Right ventricle myocardium inferior (tissue), 1 donor: Measurements from ENCODE around the gene MT1B. TPM values are rescaled to one million over a fixed set of nuclear protein-coding genes. Genes with fewer than 3 reads are reported as not detected.
A peak's percentile ranks its signal among the peaks of the same experiment; 100 is the strongest.
"Not testable (repeated sequence)": the region's sequence is repeated elsewhere in the genome, so short reads cannot be mapped to it uniquely, and the experiment has no call there.

Source experiments
- ATAC-seq: fragments of 200-7000 bp; cut with Tn5 transposase; one replicate; pipeline ENCODE4 v1.9.1; 2020; ENCODE audit warnings: mild to moderate bottlenecking, moderate library complexity
- DNase-seq: peaks from one replicate; pipeline ENCODE4 v3.0.0; 2021; ENCODE audit errors: missing footprints
- intact Hi-C: fragments of 100-400 bp; cut with DNase I; formaldehyde crosslinking; loops from one replicate; pipeline ENCODE4 v1.11.0; 2022
- total RNA-seq: library from RNA; stranded (reverse); fragmentation: NEBNext Ultra II Directional; extraction: Animal tissue kit (Norgen Biotek cat#: 25700); gene quantifications from one replicate; pipeline ENCODE4 v1.2.1, GENCODE V29; 2021
- donor health status: DM: no; HTN: yes; CAD: no; lungs with severe emphysema.

Gene MT1B
- total RNA-seq, 1 donor from 2014 or later = not detected

DNA sequence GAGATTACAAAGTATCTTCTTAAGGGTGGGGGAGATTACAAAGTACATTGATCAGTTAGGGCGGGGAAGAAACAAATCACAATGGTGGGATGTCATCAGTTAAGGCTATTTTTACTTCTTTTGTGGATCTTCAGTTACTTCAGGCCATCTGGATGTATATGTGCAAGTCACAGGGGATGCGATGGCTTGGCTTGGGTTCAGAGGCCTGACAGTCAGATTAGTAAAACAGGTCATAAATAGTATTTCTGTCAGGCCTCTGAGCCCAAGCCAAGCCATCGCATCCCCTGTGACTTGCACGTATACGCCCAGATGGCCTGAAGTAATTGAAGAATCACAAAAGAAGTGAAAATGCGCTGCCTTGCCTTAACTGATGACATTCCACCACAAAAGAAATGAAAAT, 22.9 kb downstream of the MT1B start:
- ATAC-seq, intact Hi-C loops, DNase-seq: not testable (repeated sequence)

DNA sequence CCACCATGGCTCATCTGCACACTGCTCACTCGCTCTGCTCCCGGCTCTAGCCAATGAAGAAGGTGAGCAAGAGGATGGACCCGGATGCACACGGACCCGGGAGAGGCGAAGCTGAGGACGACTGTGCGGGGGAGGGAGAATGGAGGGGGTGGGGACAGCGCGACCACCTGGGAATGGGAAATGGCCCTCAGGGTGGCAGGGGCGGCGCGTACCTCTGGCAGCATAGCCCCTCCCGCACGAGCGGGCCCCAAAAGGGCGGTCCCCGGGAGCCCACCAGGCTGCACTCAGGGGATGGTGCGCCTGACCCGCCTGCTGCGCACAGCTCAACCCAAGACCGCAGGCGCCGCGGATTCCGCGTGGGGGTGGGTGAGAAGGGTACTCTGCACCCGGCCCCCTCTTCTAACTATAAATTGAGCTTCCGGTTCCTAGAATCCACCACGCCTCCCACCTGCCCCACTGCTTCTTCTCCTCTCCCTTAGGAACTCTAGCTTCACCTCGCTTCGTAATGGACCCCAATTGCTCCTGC, 24.1 kb downstream of the MT1B start:
- DNase-seq = no peak
- ATAC-seq = no peak
- intact Hi-C loops = no loop called here

GRCh38 chr16:56677474-56677873, 25.8 kb downstream of the MT1B start:
- DNase-seq = no peak
- ATAC-seq = no peak
- intact Hi-C loops = no loop called here

DNA sequence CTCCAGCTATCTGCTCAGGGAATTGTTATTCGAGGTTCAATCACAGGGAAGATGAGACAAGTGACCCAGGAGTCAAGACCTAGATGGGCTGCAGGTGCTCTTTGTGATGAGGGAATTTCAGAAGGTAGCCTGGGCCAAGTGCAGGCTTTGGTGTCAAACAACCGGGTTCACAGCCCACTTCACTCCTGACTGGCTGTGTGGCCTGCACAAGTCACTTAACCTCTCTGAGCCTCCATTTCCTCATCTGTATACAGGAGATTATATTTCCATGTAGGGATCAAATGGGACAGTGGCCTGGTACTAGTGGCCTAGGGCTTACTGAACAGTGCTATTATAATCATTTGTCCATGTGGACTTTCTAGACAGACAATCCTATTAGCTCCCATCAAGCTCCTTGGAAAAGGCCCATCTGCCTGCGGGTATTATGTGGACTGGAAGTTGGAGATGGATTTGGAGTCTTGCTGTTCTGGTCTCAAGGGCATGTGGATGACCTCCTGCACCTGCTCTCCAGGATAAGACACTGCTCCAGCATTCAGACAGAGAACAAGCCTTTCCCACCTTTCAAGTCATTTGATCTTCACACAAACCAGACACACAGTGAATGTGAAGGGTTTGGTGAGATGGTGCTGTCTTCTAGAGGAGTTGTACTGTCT, 27.5 kb downstream of the MT1B start:
- ATAC-seq = no peak
- intact Hi-C loops = no loop called here
- no peak for DNase-seq

DNA sequence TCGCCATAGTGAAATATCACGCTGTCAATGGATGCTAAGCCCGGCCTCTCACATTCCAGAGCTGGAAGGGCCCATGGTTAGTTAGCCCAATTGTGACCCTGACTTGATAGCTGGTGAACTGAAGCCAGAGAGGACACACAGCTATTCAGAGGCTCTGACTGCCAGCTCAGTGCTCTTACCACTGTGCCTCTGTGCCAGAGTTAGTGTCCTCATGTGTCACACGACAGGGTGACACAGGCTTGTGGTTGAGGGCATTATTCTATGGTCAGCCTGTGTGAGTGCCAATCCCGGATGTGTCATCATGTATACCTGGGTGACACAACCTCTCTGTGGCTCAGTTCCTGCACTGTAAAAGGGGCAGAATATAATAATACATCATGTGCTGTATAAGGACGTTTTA, 28.1 kb downstream of the MT1B start:
- peak; percentile 60 for ATAC-seq
- intact Hi-C loops = loop anchor here (5.0 kb wide), 1 partner anchor 43 kb away; the partner anchor contains the start of gene MT1A
- DNase-seq = no peak

GRCh38 chr16:56681939-56682702, 30.4 kb downstream of the MT1B start, which contains the start of gene MT1X:
MT1X (plus strand) TSS chr16:56682470; CDS start chr16:56682541, 71 bp downstream.
- DNase-seq = peak; percentile 96
- intact Hi-C loops = loop anchor here (2.0 to 5.0 kb wide), 2 partner anchors 45 to 75 kb away; partner anchors contain the start of gene MT1A
- peak; percentile 95 for ATAC-seq

GRCh38 chr16:56682703-56683397, 31.2 kb downstream of the MT1B start:
- ATAC-seq (no peak), DNase-seq (no peak)
- intact Hi-C loops = loop anchor here (2.0 to 5.0 kb wide), 2 partner anchors 46 to 76 kb away; partner anchors contain the start of gene MT1A

GRCh38 chr16:56683424-56684172, 31.9 kb downstream of the MT1B start:
- intact Hi-C loops = loop anchor here (2.0 to 5.0 kb wide), 2 partner anchors 46 to 77 kb away; partner anchors contain the start of gene MT1A
- DNase-seq = no peak
- ATAC-seq = no peak

DNA sequence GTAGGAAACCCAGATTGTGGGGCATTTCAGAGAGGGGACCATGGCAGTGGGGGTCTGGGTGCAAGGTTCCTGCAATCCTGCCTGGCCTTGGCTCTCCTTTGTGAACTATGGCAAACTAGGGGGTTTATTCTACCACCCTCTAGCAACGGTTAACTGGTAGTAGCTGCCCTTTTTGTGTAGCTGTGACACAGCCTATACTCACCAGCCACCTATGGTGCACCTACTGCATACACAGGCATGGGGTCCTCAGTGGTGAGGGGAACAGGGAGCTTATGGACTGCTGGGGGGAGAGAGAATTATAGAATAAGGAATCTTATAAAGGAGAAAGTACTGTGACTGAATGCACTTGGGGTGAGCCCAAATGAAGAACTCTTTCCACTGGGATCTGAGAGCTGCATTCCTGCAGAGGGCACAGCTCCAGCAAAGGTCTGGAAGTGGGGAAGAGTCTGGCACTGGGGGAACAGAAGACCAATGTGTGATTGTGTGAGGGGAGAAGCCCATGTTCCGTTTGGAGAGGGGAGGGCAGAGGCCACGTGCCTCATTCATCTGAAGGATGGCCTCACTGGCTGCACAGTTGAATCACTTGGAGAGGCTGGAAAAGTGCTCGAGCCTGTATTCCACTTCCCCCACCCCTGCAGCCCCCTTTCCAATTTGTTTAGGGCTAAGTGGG, 32.7 kb downstream of the MT1B start:
- DNase-seq (no peak), ATAC-seq (no peak)
- intact Hi-C loops = loop anchor here (5.0 kb wide), 1 partner anchor 47 kb away; the partner anchor contains the start of gene MT1A

- ATAC-seq = no peak
- intact Hi-C loops = loop anchor here (5.0 kb wide), 1 partner anchor 48 kb away; the partner anchor contains the start of gene MT1A
- DNase-seq = no peak
Measured at GRCh38 chr16:56684926-56685590, 33.4 kb downstream of the MT1B start.

GRCh38 chr16:56686758-56687157, 35.1 kb downstream of the MT1B start:
- intact Hi-C loops = no loop called here
- ATAC-seq = no peak
- DNase-seq = no peak

GRCh38 chr16:56688762-56689161, 37.1 kb downstream of the MT1B start:
- ATAC-seq (no peak), DNase-seq (no peak)
- intact Hi-C loops = no loop called here

GRCh38 chr16:56689171-56689570, 37.5 kb downstream of the MT1B start:
- ATAC-seq (no peak), DNase-seq (no peak)
- intact Hi-C loops = no loop called here

DNA sequence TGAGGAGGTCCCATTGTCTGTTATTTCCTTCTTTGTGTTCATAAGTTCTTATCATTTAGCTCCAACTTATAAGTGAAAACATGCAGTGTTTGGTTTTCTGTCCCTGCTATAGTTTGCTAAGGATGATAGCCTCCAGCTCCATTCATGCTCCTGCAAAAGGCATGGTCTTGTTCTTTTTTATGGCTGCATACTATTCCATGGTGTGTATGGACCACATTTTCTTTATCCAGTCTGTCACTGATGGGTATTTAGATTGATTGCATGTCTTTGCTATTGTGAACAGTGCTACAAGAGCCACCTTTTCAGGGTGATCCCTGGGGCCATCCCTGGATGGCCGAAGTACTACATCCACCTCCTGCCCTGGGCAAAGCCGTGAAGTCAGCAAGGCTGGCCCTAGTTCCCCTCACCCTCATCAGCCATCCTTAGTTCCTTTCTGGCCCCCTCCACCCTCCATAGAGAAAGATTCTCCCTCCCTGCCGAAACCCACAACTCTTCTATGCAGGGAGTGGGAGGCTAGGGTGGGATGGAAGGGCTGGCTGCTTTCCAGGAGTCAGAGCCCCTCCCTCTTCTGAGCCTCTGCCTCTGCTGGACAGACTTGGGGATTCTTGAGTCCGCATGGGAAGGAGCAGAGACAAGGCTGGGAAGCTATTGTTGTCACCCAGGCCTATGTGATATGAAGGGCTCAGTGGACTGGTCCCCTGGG, 38.9 kb downstream of the MT1B start:
- no peak for DNase-seq
- intact Hi-C loops = no loop called here
- ATAC-seq = no peak

GRCh38 chr16:56691885-56692284, 40.2 kb downstream of the MT1B start:
- DNase-seq (no peak), ATAC-seq (peak; percentile 81)
- intact Hi-C loops = no loop called here

- DNase-seq (no peak), ATAC-seq (no peak)
- intact Hi-C loops = no loop called here
Measured at GRCh38 chr16:56695246-56695645, 43.6 kb downstream of the MT1B start.
